Measurements from ENCODE around the gene ZNF428. TPM values are rescaled to one million over a fixed set of nuclear protein-coding genes. Genes with fewer than 3 reads are reported as not detected.
"Not testable (repeated sequence)": the region's sequence is repeated elsewhere in the genome, so short reads cannot be mapped to it uniquely, and the experiment has no call there.

ZNF428 gene
- total RNA-seq, 2 donors from 2014 or later: 23.4 to 25.7 TPM

DNA sequence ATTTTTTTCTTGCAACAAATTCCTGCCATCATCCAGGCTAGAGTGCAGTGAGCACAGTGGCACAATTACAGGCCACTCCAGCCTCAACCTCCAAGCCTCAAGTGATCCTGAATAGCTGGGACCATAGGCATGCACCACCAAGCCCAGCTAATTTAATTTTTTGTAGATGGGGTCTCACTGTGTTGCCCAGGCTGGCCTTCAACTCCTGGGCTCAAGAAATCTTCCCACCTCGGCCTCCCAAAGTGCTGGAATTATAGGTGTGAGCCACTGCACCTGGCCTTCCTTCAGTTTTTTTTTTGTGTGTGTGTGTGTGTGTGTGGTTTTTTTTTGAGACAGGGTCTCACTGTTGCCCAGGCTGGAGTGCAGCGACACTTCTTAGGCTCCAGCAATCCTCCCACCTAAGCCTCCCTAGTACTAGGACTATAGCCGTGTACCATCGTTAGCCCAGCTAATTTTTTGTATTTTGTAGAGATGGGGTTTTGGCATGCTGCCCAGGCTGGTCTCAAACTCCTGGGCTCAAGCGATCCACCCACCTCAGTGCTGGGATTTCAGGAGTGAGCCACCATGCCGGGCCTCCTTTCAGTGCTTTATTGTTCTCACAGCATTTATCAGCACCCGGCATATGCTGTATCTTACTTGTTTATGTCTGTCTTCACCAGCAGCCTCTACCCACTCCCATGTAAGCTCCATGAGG, 13.4 kb downstream of the ZNF428 start:
- H3K9me3 ChIP-seq: no peaks in the 10 kb centered on the region
- H3K4me1 ChIP-seq: peaks cover 3 to 4% of the 10 kb centered on the region in 2 donors
- H3K27me3 ChIP-seq: no peaks in the 10 kb centered on the region
- DNase-seq (ENCODE audit: low spot score): no peak
- H3K4me3 ChIP-seq: no peak overlapping the region
- no peak overlapping the region for H3K27ac ChIP-seq
- TF ChIP-seq CTCF (IDR thresholded peaks at IDR 0.05): no peak
- peaks cover 6% of the 10 kb centered on the region for H3K36me3 ChIP-seq

GRCh38 chr19:43600326-43600725, 19.1 kb downstream of the ZNF428 start:
- not testable (repeated sequence) for DNase-seq (ENCODE audit: low spot score); H3K4me3 ChIP-seq; H3K27me3 ChIP-seq; H3K27ac ChIP-seq; H3K9me3 ChIP-seq
- H3K4me1 ChIP-seq: peaks cover 0 to 19% of the 10 kb centered on the region in 2 donors
- H3K36me3 ChIP-seq: peaks cover 17% of the 10 kb centered on the region

- Histone ChIP-seq H3K9me3 (no peaks in the 10 kb centered on the region), H3K4me3 (no peak overlapping the region), H3K27ac (no peak overlapping the region), H3K4me1 (peaks cover 0 to 25% of the 10 kb centered on the region in 2 donors), H3K36me3 (peaks cover 17% of the 10 kb centered on the region), H3K27me3 (no peaks in the 10 kb centered on the region)
- no peak for DNase-seq (ENCODE audit: low spot score)
- TF ChIP-seq CTCF (IDR thresholded peaks at IDR 0.05): no peak
Measured at GRCh38 chr19:43599635-43600295, 19.7 kb downstream of the ZNF428 start.

GRCh38 chr19:43598445-43599240, 20.8 kb downstream of the ZNF428 start:
- no peak for TF ChIP-seq CTCF (IDR thresholded peaks at IDR 0.05)
- no peak for DNase-seq (ENCODE audit: low spot score)
- Histone ChIP-seq H3K9me3 (no peaks in the 10 kb centered on the region), H3K27ac (no peak overlapping the region), H3K4me1 (peaks cover 0 to 36% of the 10 kb centered on the region in 2 donors), H3K27me3 (no peaks in the 10 kb centered on the region), H3K36me3 (peaks cover 17% of the 10 kb centered on the region), H3K4me3 (no peak overlapping the region)

DNA sequence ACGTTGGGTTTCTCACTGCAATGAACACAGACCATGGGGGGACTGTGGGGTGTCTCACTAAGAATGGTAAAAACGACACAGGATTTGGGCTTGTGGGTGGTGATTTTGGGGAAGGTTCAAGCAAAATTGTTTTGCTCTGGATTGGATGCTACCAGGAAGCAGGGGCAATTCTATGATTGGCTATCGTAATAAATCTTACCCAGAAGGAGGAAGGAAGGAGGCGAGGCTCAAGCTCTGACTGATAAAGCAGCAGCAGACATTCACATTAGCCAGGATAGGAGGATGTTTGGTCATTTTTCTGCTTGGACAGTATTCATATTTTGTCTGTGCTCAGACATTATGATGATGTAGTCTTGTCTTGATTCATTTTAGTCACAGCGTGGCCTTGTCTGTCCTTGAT, 21.6 kb downstream of the ZNF428 start:
- H3K27me3 ChIP-seq: no peaks in the 10 kb centered on the region
- peaks cover 0 to 44% of the 10 kb centered on the region in 2 donors for H3K4me1 ChIP-seq
- H3K27ac ChIP-seq: no peak overlapping the region
- no peak for DNase-seq (ENCODE audit: low spot score)
- H3K9me3 ChIP-seq: no peaks in the 10 kb centered on the region
- H3K36me3 ChIP-seq: peaks cover 21% of the 10 kb centered on the region
- no peak for TF ChIP-seq CTCF (IDR thresholded peaks at IDR 0.05)
- no peak overlapping the region for H3K4me3 ChIP-seq

All from right atrium auricular region (tissue), 2 donors.